Breast epithelium (tissue), 3 donors: ENCODE results near the gene OR6K6.

Source experiments
- CTCF ChIP-seq, 3 donors: fragments of 450-650 bp; IDR thresholded peaks; one replicate each; pipeline ENCODE4 v1.5.1; 2016 to 2017; ENCODE audit warnings: antibody characterized with exemption in 3 of 3, mild to moderate bottlenecking in 3 of 3, moderate library complexity in 3 of 3
- POLR2A ChIP-seq: fragments of 450-650 bp; IDR thresholded peaks from one replicate; pipeline ENCODE4 v1.6.1; 2016; ENCODE audit warnings: antibody characterized with exemption, mild to moderate bottlenecking, moderate library complexity
- POLR2AphosphoS5 ChIP-seq, 3 donors: sonication (generic); formaldehyde crosslinking; IDR thresholded peaks; one replicate each; pipeline ENCODE4 v1.6.1; 2017; ENCODE audit warnings: antibody characterized with exemption in 3 of 3

GRCh38 chr1:158714754-158715153 lies 39.8 kb upstream of the OR6K6 start:
- TF ChIP-seq CTCF (IDR thresholded peaks at IDR 0.05) = no peak
- TF ChIP-seq POLR2A = no peak
- no peak for TF ChIP-seq POLR2AphosphoS5 (IDR thresholded peaks at IDR 0.05)
